HFFc6 (cell line): ENCODE measurements around the gene MS4A18. TPM values are rescaled to one million over a fixed set of nuclear protein-coding genes. Genes with fewer than 3 reads are reported as not detected.

Source experiments
- DNase-seq: peaks from one replicate; pipeline ENCODE4 v3.0.0-alpha.2; 2018
- H3K27ac Mint-ChIP-seq: 2 replicates; pipeline ENCODE4 v1.8.0; 2020; ENCODE audit warnings: mild to moderate bottlenecking, mixed read lengths
- H3K27me3 Mint-ChIP-seq: 2 replicates; pipeline ENCODE4 v1.8.0; 2021; ENCODE audit warnings: mild to moderate bottlenecking, moderate library complexity, mixed read lengths; ENCODE audit not compliant: insufficient read depth
- H3K36me3 Mint-ChIP-seq: 2 replicates; pipeline ENCODE4 v1.8.0; 2021; ENCODE audit warnings: low read depth, mixed read lengths
- H3K4me1 Mint-ChIP-seq: 2 replicates; pipeline ENCODE4 v1.8.0; 2020; ENCODE audit warnings: low read depth, mixed read lengths
- H3K4me3 Mint-ChIP-seq: 2 replicates; pipeline ENCODE4 v1.8.0; 2020; ENCODE audit warnings: mild to moderate bottlenecking, moderate library complexity, mixed read lengths
- H3K9me3 Mint-ChIP-seq: 2 replicates; pipeline ENCODE4 v1.8.0; 2020; ENCODE audit warnings: mild to moderate bottlenecking, mixed read lengths
- total RNA-seq, 6 experiments: library from RNA; stranded (reverse); fragmentation: NEBNext Ultra II Directional; extraction: Animal tissue kit (Norgen Biotek cat#: 25700); gene quantifications; 2 replicates in 1 of 6; 3 replicates in 5 of 6; pipeline ENCODE4 v1.2.3, GENCODE V29; 2021
- TF ChIP-seq, protein P1 (sequence below): fragments of 200-600 bp; sonication (generic); IDR thresholded peaks from 2 replicates; pipeline ENCODE4 v1.5.0; 2021; ENCODE audit warnings: antibody characterized with exemption, mild to moderate bottlenecking

The MS4A18 gene
- total RNA-seq, 6 experiments from 2014 or later, result not detected

DNA sequence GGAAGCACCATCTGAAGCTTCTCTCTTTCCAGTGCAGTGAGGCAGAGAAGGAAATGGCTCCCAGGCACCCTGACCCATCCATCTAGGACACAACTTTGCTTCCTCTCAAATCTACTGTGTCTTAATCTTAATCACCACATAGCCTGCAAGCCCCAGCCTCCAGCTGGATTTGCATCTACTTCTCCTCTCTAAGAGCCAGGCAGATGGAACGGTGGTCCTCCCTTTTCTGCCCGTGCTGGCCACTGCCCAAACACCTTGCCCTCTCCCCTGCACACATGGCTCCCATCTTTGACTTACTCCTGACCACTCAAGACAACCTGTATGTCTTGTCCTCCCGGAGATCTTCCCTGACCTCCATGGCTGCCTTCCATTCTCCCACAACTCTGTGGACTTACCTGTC lies 68.0 kb downstream of the MS4A18 start:
- Mint-ChIP-seq H3K27ac (no peak overlapping the region), H3K4me1 (peaks cover 2% of the 10 kb centered on the region), H3K9me3 (peaks cover 4% of the 10 kb centered on the region; the same call in 1 of the 2 replicates), H3K36me3 (no peaks in the 10 kb centered on the region), H3K4me3 (no peak overlapping the region), H3K27me3 (peaks cover 33% of the 10 kb centered on the region)
- TF ChIP-seq, protein P1, sequence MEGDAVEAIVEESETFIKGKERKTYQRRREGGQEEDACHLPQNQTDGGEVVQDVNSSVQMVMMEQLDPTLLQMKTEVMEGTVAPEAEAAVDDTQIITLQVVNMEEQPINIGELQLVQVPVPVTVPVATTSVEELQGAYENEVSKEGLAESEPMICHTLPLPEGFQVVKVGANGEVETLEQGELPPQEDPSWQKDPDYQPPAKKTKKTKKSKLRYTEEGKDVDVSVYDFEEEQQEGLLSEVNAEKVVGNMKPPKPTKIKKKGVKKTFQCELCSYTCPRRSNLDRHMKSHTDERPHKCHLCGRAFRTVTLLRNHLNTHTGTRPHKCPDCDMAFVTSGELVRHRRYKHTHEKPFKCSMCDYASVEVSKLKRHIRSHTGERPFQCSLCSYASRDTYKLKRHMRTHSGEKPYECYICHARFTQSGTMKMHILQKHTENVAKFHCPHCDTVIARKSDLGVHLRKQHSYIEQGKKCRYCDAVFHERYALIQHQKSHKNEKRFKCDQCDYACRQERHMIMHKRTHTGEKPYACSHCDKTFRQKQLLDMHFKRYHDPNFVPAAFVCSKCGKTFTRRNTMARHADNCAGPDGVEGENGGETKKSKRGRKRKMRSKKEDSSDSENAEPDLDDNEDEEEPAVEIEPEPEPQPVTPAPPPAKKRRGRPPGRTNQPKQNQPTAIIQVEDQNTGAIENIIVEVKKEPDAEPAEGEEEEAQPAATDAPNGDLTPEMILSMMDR, result no peak
- DNase-seq, result no peak

Other genes with a start within 250 kb of the MS4A18 start
- under 1 TPM in 1 of 6 experiments, not detected in 5; 0.18 TPM for gene MS4A12, start 231.9 kb upstream of the MS4A18 start, total RNA-seq
- not detected for gene MS4A13, start 209.3 kb upstream of the MS4A18 start, total RNA-seq
- not detected for gene MS4A8, start 25.1 kb upstream of the MS4A18 start, total RNA-seq
- gene MS4A15, start 32.1 kb downstream of the MS4A18 start, total RNA-seq, result not detected
- not detected for gene MS4A10, start 60.6 kb downstream of the MS4A18 start, total RNA-seq
- gene CCDC86, start 117.4 kb downstream of the MS4A18 start, total RNA-seq, result 10 to 100 TPM; 45.4 to 66.3 (median 54.4) TPM
- not detected for gene PTGDR2, start 131.2 kb downstream of the MS4A18 start, total RNA-seq
- under 1 TPM in 3 of 6 experiments, not detected in 3; 0.13 to 0.30 (median 0.29) TPM for gene ZP1, start 142.8 kb downstream of the MS4A18 start, total RNA-seq
- 10 to 100 TPM; 72.5 to 95.1 (median 89.4) TPM for gene PRPF19, start 181.9 kb downstream of the MS4A18 start, total RNA-seq
- 100 to 1,000 TPM in 1 of 6 experiments, 10 to 100 TPM in 5; 74.6 to 101 (median 92.5) TPM for gene TMEM109, start 189.4 kb downstream of the MS4A18 start, total RNA-seq
- gene TMEM132A, start 199.7 kb downstream of the MS4A18 start, total RNA-seq, result 10 to 100 TPM; 23.8 to 32.2 (median 26.9) TPM
- gene SLC15A3, start 227.5 kb downstream of the MS4A18 start, total RNA-seq, result 1 to 10 TPM; 2.7 to 6.6 (median 3.4) TPM
- gene CD6, start 247.0 kb downstream of the MS4A18 start, total RNA-seq, result not detected